ENCODE results near the gene USP25.

Gene USP25

GRCh38 chr21:15688016-15688415, 41.8 kb upstream of the USP25 start:
- Mint-ChIP-seq H3K36me3 (ENCODE audit: low read depth) (no peaks in the 10 kb centered on the region), H3K27me3 (ENCODE audit: low read depth) (no peaks in the 10 kb centered on the region), H3K4me3 (no peak overlapping the region), H3K4me1 (no peaks in the 10 kb centered on the region), H3K9me3 (peaks cover 6% of the 10 kb centered on the region), H3K27ac (no peak overlapping the region)
- TF ChIP-seq, protein P1, sequence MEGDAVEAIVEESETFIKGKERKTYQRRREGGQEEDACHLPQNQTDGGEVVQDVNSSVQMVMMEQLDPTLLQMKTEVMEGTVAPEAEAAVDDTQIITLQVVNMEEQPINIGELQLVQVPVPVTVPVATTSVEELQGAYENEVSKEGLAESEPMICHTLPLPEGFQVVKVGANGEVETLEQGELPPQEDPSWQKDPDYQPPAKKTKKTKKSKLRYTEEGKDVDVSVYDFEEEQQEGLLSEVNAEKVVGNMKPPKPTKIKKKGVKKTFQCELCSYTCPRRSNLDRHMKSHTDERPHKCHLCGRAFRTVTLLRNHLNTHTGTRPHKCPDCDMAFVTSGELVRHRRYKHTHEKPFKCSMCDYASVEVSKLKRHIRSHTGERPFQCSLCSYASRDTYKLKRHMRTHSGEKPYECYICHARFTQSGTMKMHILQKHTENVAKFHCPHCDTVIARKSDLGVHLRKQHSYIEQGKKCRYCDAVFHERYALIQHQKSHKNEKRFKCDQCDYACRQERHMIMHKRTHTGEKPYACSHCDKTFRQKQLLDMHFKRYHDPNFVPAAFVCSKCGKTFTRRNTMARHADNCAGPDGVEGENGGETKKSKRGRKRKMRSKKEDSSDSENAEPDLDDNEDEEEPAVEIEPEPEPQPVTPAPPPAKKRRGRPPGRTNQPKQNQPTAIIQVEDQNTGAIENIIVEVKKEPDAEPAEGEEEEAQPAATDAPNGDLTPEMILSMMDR (IDR thresholded peaks at IDR 0.05; ENCODE audit: unreplicated experiment in 3 of 3): no peak

- Mint-ChIP-seq H3K4me1 (no peaks in the 10 kb centered on the region), H3K9me3 (peaks cover 6% of the 10 kb centered on the region), H3K27ac (no peak overlapping the region), H3K36me3 (ENCODE audit: low read depth) (no peaks in the 10 kb centered on the region), H3K4me3 (no peak overlapping the region), H3K27me3 (ENCODE audit: low read depth) (no peaks in the 10 kb centered on the region)
- TF ChIP-seq, protein P1 (IDR thresholded peaks at IDR 0.05; ENCODE audit: unreplicated experiment in 3 of 3): no peak
Observed at GRCh38 chr21:15688809-15689208, 41.0 kb upstream of the USP25 start.

DNA sequence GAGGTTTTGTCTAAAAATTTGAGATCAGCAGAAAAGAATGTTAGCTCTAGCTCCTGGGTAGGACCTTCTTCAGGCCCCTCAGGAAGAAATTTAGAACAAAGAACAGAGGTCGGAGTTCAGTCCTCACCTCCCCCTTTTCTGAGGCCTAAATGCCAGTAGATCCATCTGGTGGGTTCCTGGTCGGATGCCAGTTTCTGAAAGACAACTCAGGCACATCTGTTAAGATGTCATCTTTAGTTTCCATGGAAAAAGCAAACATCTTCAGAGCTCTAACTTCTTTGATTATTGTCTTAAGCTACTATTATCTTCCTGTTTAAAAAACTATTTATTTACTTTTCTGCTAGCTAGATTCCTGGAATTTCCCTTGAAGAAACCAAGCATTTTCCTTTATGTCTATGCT, 37.1 kb upstream of the USP25 start:
- Mint-ChIP-seq H3K27ac (no peak overlapping the region), H3K4me1 (no peaks in the 10 kb centered on the region), H3K4me3 (no peak overlapping the region), H3K36me3 (ENCODE audit: low read depth) (no peaks in the 10 kb centered on the region), H3K27me3 (ENCODE audit: low read depth) (no peaks in the 10 kb centered on the region), H3K9me3 (no peaks in the 10 kb centered on the region)
- TF ChIP-seq, protein P1 (IDR thresholded peaks at IDR 0.05; ENCODE audit: unreplicated experiment in 3 of 3): no peak

GRCh38 chr21:15695241-15695640, 34.5 kb upstream of the USP25 start:
- Mint-ChIP-seq H3K36me3 (ENCODE audit: low read depth) (no peaks in the 10 kb centered on the region), H3K9me3 (no peaks in the 10 kb centered on the region)

GRCh38 chr21:15701830-15702229, 28.0 kb upstream of the USP25 start:
- Mint-ChIP-seq H3K4me3 (no peak overlapping the region), H3K4me1 (peaks cover 7% of the 10 kb centered on the region), H3K27me3 (ENCODE audit: low read depth) (no peaks in the 10 kb centered on the region), H3K27ac (peak overlapping the region in 2 of 3 experiments; percentile 8 to 47), H3K36me3 (ENCODE audit: low read depth) (peaks cover 4% of the 10 kb centered on the region), H3K9me3 (peaks cover 19% of the 10 kb centered on the region)
- TF ChIP-seq, protein P1 (IDR thresholded peaks at IDR 0.05; ENCODE audit: unreplicated experiment in 3 of 3): no peak

More at GRCh38 chr21:15695241-15695640, 34.5 kb upstream of the USP25 start:
- H3K27me3 Mint-ChIP-seq (ENCODE audit: low read depth): no peaks in the 10 kb centered on the region
- no peak overlapping the region for H3K27ac Mint-ChIP-seq
- no peak overlapping the region for H3K4me3 Mint-ChIP-seq
- H3K4me1 Mint-ChIP-seq: no peaks in the 10 kb centered on the region
- TF ChIP-seq, protein P1 (IDR thresholded peaks at IDR 0.05; ENCODE audit: unreplicated experiment in 3 of 3): no peak

DNA sequence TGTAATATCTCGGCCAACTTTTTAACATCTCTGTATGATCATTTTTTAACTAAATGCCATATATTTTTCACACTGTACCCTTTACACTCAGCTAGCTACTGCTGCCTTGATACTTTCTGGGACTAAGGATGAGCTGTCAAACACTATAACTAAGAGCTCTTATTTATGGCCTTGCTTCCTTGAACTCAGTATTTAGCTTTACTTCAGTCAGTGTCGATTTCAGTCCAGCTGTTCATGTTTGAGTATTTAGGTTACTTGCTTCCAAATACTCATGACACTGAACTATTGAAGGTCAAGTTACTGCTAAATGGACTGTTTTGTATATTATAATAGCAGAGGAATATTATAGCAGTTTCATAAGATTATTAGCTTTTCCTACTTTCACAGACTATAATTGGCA, 25.9 kb upstream of the USP25 start:
- H3K27ac Mint-ChIP-seq: no peak overlapping the region

More for the DNA sequence above, 25.9 kb upstream of the USP25 start:
- peaks cover 4% of the 10 kb centered on the region for H3K36me3 Mint-ChIP-seq (ENCODE audit: low read depth)
- peaks cover 19% of the 10 kb centered on the region for H3K9me3 Mint-ChIP-seq
- no peaks in the 10 kb centered on the region for H3K27me3 Mint-ChIP-seq (ENCODE audit: low read depth)
- TF ChIP-seq, protein P1 (IDR thresholded peaks at IDR 0.05; ENCODE audit: unreplicated experiment in 3 of 3): no peak
- H3K4me1 Mint-ChIP-seq: peaks cover 7% of the 10 kb centered on the region
- no peak overlapping the region for H3K4me3 Mint-ChIP-seq

All from nephron (organoid).